GM12878 (cell line): ENCODE data around the gene FHL2. TPM values are rescaled to one million over a fixed set of nuclear protein-coding genes. Genes with fewer than 3 reads are reported as not detected.
A peak's percentile ranks its signal among the peaks of the same experiment; 100 is the strongest.

Experiments used
- ATAC-seq: fragments of 200-7000 bp; cut with Tn5 transposase; 3 replicates; pipeline ENCODE4 v1.9.1; 2020; ENCODE audit warnings: mild to moderate bottlenecking, moderate library complexity
- BruUV-seq: library from RNA; stranded (reverse); fragments of 400-500 nt; replicated peaks from 2 replicates; lab custom pipeline; 2021; lab: Mats Ljungman, UMichigan
- CTCF ChIA-PET: fragments of 300-600 bp; sonication (Branson Sonifier 250); formaldehyde crosslinking; extraction: SDS; loops from one replicate; lab custom pipeline; 2021; ENCODE audit warnings: inconsistent platforms; lab: Yijun Ruan, JAX
- POLR2A ChIA-PET: fragments of 350-600 bp; formaldehyde crosslinking; extraction: SDS; loops from one replicate; lab custom pipeline; 2021; ENCODE audit warnings: inconsistent platforms; lab: Charles Lee
- RAD21 ChIA-PET: fragments of 300-600 bp; sonication (Branson Sonifier 250); formaldehyde crosslinking; loops from one replicate; lab custom pipeline; 2023; ENCODE audit warnings: antibody characterized with exemption; ENCODE audit not compliant: unreplicated experiment; lab: Charles Lee
- SMC1A ChIA-PET: fragments of 300-600 bp; sonication (Branson Sonifier 250); formaldehyde crosslinking; loops from one replicate; lab custom pipeline; 2023; ENCODE audit not compliant: unreplicated experiment, uncharacterized antibody; lab: Charles Lee
- DNase-seq: peaks from one replicate; pipeline ENCODE4 v3.0.0-alpha.2; 2011; ENCODE audit warnings: low read depth, low spot score
- FAIRE-seq: peaks from 3 replicates; lab custom pipeline; 2011; peaks lifted over from hg19 to GRCh38; lab: Jason Lieb, UNC
- H2AFZ ChIP-seq: 2 replicates; pipeline ENCODE4 v1.6.0; 2011; ENCODE audit warnings: low read depth, low read length, control low read depth; ENCODE audit not compliant: control insufficient read depth
- H3K27ac ChIP-seq: 2 replicates; pipeline ENCODE4 v1.5.1; 2011; ENCODE audit warnings: control low read depth; ENCODE audit not compliant: control insufficient read depth, insufficient read depth
- H3K27me3 ChIP-seq, 2 experiments: replicated peaks in 1 of 2; 2 replicates each; pipeline versions ENCODE4 v1.6.0 to v1.6.1; 2011; ENCODE audit warnings: low read length in 1 of 2; ENCODE audit not compliant: control insufficient read depth in 2 of 2, insufficient read depth in 2 of 2
- H3K36me3 ChIP-seq, 2 experiments: 2 replicates each; pipeline ENCODE4 v1.5.1; 2011; ENCODE audit warnings: low read length in 1 of 2; ENCODE audit not compliant: control insufficient read depth in 2 of 2, insufficient read depth in 2 of 2
- H3K4me1 ChIP-seq: 2 replicates; pipeline ENCODE4 v1.6.1; 2011; ENCODE audit warnings: mild to moderate bottlenecking, low read length, moderate library complexity, mixed read lengths; ENCODE audit not compliant: control insufficient read depth, insufficient read depth
- H3K4me2 ChIP-seq: 2 replicates; pipeline ENCODE4 v1.6.0; 2011; ENCODE audit warnings: control low read depth; ENCODE audit not compliant: control insufficient read depth, insufficient read depth
- H3K4me3 ChIP-seq: fragments of 200-600 bp; sonication (generic); 2 replicates; pipeline ENCODE4 v1.5.1; 2016
- H3K79me2 ChIP-seq: 2 replicates; pipeline ENCODE4 v1.6.0; 2011; ENCODE audit warnings: low read length; ENCODE audit not compliant: control insufficient read depth, insufficient read depth
- H3K9ac ChIP-seq: 2 replicates; pipeline ENCODE4 v1.8.0; 2011; ENCODE audit warnings: low read length, control low read depth, mixed read lengths; ENCODE audit not compliant: control insufficient read depth, insufficient read depth
- H3K9me3 ChIP-seq: replicated peaks from 3 replicates; pipeline ENCODE4 v1.5.1; 2011; ENCODE audit warnings: mild to moderate bottlenecking, low read length; ENCODE audit not compliant: control insufficient read depth, insufficient read depth
- H4K20me1 ChIP-seq: 2 replicates; pipeline ENCODE4 v1.6.0; 2011; ENCODE audit not compliant: control insufficient read depth, insufficient read depth
- ATF2 ChIP-seq: IDR thresholded peaks from 2 replicates; pipeline ENCODE4 v1.6.1; 2012; ENCODE audit warnings: low read length, inconsistent platforms
- CHD2 ChIP-seq: IDR thresholded peaks from 2 replicates; pipeline ENCODE4 v1.6.1; 2011; ENCODE audit warnings: low read depth, low read length, improper control_type of control experiment, borderline replicate concordance
- GABPA ChIP-seq: IDR thresholded peaks from 2 replicates; pipeline ENCODE4 v1.6.1; 2014; ENCODE audit warnings: antibody characterized with exemption, low read depth, mild to moderate bottlenecking, inconsistent platforms
- IRF5 ChIP-seq: fragments of 450-650 bp; IDR thresholded peaks from 2 replicates; pipeline ENCODE4 v1.6.1; 2017; ENCODE audit warnings: borderline replicate concordance
- MYC ChIP-seq: IDR thresholded peaks from 2 replicates; pipeline ENCODE4 v1.6.1; 2011; ENCODE audit warnings: mild to moderate bottlenecking, low read length, moderate library complexity, inconsistent platforms; ENCODE audit not compliant: insufficient read depth, insufficient replicate concordance, insufficient read length, severe bottlenecking
- NR2C2 ChIP-seq: IDR thresholded peaks from 2 replicates; pipeline ENCODE4 v1.6.1; 2011; ENCODE audit warnings: borderline replicate concordance, low read depth; ENCODE audit not compliant: control insufficient read depth, insufficient read length
- REST ChIP-seq: IDR thresholded peaks from 2 replicates; pipeline ENCODE4 v1.6.1; 2012; ENCODE audit warnings: mild to moderate bottlenecking, low read depth, low read length
- SPI1 ChIP-seq: IDR thresholded peaks from 2 replicates; pipeline ENCODE4 v1.6.1; 2011; ENCODE audit warnings: low read depth, mild to moderate bottlenecking, low read length, moderate library complexity, borderline replicate concordance; ENCODE audit not compliant: insufficient read depth
- SUZ12 ChIP-seq: fragments of 200-600 bp; sonication (generic); IDR thresholded peaks from one replicate; pipeline ENCODE4 v1.6.1; 2018; ENCODE audit warnings: antibody characterized with exemption, mild to moderate bottlenecking; ENCODE audit not compliant: unreplicated experiment
- TAF1 ChIP-seq: IDR thresholded peaks from 2 replicates; pipeline ENCODE4 v1.6.1; 2011; ENCODE audit warnings: mild to moderate bottlenecking, low read depth, low read length, borderline replicate concordance
- TCF3 ChIP-seq: IDR thresholded peaks from 2 replicates; pipeline ENCODE4 v1.6.1; 2012; ENCODE audit warnings: low read depth, mild to moderate bottlenecking, low read length, borderline replicate concordance; ENCODE audit not compliant: insufficient read depth
- ZNF217 ChIP-seq: fragments of 450-650 bp; IDR thresholded peaks from 2 replicates; pipeline ENCODE4 v1.6.1; 2017; ENCODE audit warnings: antibody characterized with exemption, mild to moderate bottlenecking
- WGBS: methylation state at CpG from one replicate; pipeline ENCODE4 v1.1.6; 2016; ENCODE audit warnings: low lambda C conversion rate; ENCODE audit not compliant: insufficient replicate concordance, insufficient coverage; ENCODE audit errors: missing lambda C conversion rate; 5-methylcytosine and 5-hydroxymethylcytosine counted together
- in situ Hi-C: fragments of 300-500 bp; cut with MboI; formaldehyde crosslinking; loops from 9 replicates; pipeline ENCODE4 v1.14.3; 2018; ENCODE audit warnings: mixed read lengths
- intact Hi-C: fragments of 100-400 bp; cut with micrococcal nuclease; formaldehyde crosslinking; loops from one replicate; pipeline ENCODE4 v1.14.2; 2022; ENCODE audit not compliant: unreplicated experiment
- polyA plus RNA-seq, 11 experiments: library from polyadenylated mRNA; depleted of rRNA in 4 of 11; unstranded in 6 of 11; stranded (reverse) in 5 of 11; fragments of >200 nt; fragmentation: Nextera tagmentation in 4 of 11; fragmentation: Illumina TruSeq in 1 of 11; extraction: Ambion mirVana in 4 of 11; extraction: Trizol in 1 of 11; gene quantifications; 1 replicate in 1 of 11; 2 replicates in 10 of 11; pipeline versions ENCODE4 v1.2.1 to v1.2.3, GENCODE V29; 2011 to 2016; ENCODE audit warnings: inconsistent platforms in 2 of 11, missing spikeins in 2 of 11, low read depth in 1 of 11
- total RNA-seq, 4 experiments: library from RNA; depleted of rRNA in 3 of 4; stranded (reverse); fragments of >200 nt in 3 of 4; fragmentation: Illumina TruSeq in 1 of 4; extraction: Trizol in 1 of 4; gene quantifications; 2 replicates each; pipeline versions ENCODE4 v1.2.1 to v1.2.3, GENCODE V29; 2013 to 2021

FHL2 gene
- total and polyA plus RNA-seq, 10 of the 15 experiments (the other 5 are each of a cell fraction or from before 2014, with no cell fraction given), result 2.2 to 9.9 (median 4.5) TPM

GRCh38 chr2:105339414-105339813 is 59.4 kb downstream of the FHL2 start:
- H3K4me2 ChIP-seq, result peak overlapping the region; percentile 95; the same call in 1 of the 2 replicates

More at GRCh38 chr2:105339414-105339813, 59.4 kb downstream of the FHL2 start:
- POLR2A ChIA-PET, result interaction anchor here (0.6 to 1.5 kb wide), 3 partner anchors 9 to 11 kb away, joined by 3 to 5 read pairs (median 4); no protein-coding TSS in a partner anchor
- peak overlapping the region; percentile 99; the same call in 1 of the 2 replicates for H3K4me3 ChIP-seq
- no peak for TF ChIP-seq GABPA
- TF ChIP-seq IRF5, result no peak
- TF ChIP-seq ZNF217, result no peak
- TF ChIP-seq REST, result no peak
- TF ChIP-seq TCF3, result no peak
- no peak for TF ChIP-seq ATF2
- no peak for TF ChIP-seq MYC
- TF ChIP-seq TAF1, result no peak
- no peak for TF ChIP-seq CHD2
- TF ChIP-seq SPI1, result no peak
- TF ChIP-seq NR2C2, result no peak
- TF ChIP-seq SUZ12, result no peak
- no peak overlapping the region for H3K27ac ChIP-seq
- no peaks in the 10 kb centered on the region for H3K27me3 ChIP-seq
- BruUV-seq, result no TSS peak
- peaks cover 3% of the 10 kb centered on the region for H3K4me1 ChIP-seq
- FAIRE-seq, result no peak
- no peak overlapping the region for H2AFZ ChIP-seq
- RAD21 ChIA-PET, result interaction anchor here (1.0 to 1.2 kb wide), 2 partner anchors 17 to 33 kb away, joined by 3 read pairs; no protein-coding TSS in a partner anchor
- peaks cover 44% of the 10 kb centered on the region for H3K79me2 ChIP-seq
- no peak overlapping the region for H3K9ac ChIP-seq
- H3K9me3 ChIP-seq, result no peaks in the 10 kb centered on the region
- CTCF ChIA-PET, result interaction anchor here (1.3 to 2.9 kb wide), 3 partner anchors 10 to 30 kb away, joined by 4 to 12 read pairs (median 6); no protein-coding TSS in a partner anchor
- SMC1A ChIA-PET, result interaction anchor here (1.0 to 4.1 kb wide), 3 partner anchors 10 to 51 kb away, joined by 3 to 25 read pairs (median 4); partner anchors contain the start of gene TGFBRAP1
- ATAC-seq, result no peak
- intact Hi-C loops, result loop anchor here (10.0 kb wide), 1 partner anchor 405 kb away; the partner anchor contains the start of gene NCK2
- H4K20me1 ChIP-seq, result no peaks in the 10 kb centered on the region; the same call in 1 of the 2 replicates
- no peak for DNase-seq
- WGBS, result 73% methylated on average over 4 of the region's 4 CpGs
- in situ Hi-C loops, result no loop called here
- H3K36me3 ChIP-seq, result peaks cover 4 to 27% of the 10 kb centered on the region in 2 experiments
